Esophagus muscularis mucosa (tissue), 4 donors: ENCODE data around the gene LHPP. TPM values are rescaled to one million over a fixed set of nuclear protein-coding genes. Genes with fewer than 3 reads are reported as not detected.
A peak's percentile ranks its signal among the peaks of the same experiment; 100 is the strongest.

Experiments used
- DNase-seq: peaks from one replicate; pipeline ENCODE4 v3.0.0-alpha.2; 2017; ENCODE audit errors: extremely low spot score
- H3K27ac ChIP-seq, 4 donors: fragments of 200-600 bp; sonication (generic); replicated peaks in 1 of 4; 1 replicate in 3 of 4; 2 replicates in 1 of 4; pipeline ENCODE4 v1.5.1; 2016 to 2019; ENCODE audit warnings: mild to moderate bottlenecking in 1 of 4
- H3K27me3 ChIP-seq, 4 donors: fragments of 200-600 bp; sonication (generic); one replicate each; pipeline versions ENCODE4 v1.5.1 to v1.6.0; 2016 to 2019
- H3K36me3 ChIP-seq, 4 donors: fragments of 200-600 bp; sonication (generic); one replicate each; pipeline ENCODE4 v1.5.1; 2016 to 2019
- H3K4me1 ChIP-seq, 4 donors: fragments of 200-600 bp; sonication (generic); one replicate each; pipeline ENCODE4 v1.5.1; 2016 to 2019
- H3K4me3 ChIP-seq, 4 donors: fragments of 200-600 bp; sonication (generic); 1 replicate in 2 of 4; 2 replicates in 2 of 4; pipeline ENCODE4 v1.5.1; 2016 to 2019; ENCODE audit warnings: mild to moderate bottlenecking in 4 of 4, moderate library complexity in 1 of 4
- H3K9me3 ChIP-seq, 4 donors: fragments of 200-600 bp; sonication (generic); 1 replicate in 3 of 4; 2 replicates in 1 of 4; pipeline ENCODE4 v1.5.1; 2016 to 2019
- CTCF ChIP-seq, 3 experiments: fragments of 200-600 bp in 2 of 3; fragments of 450-650 bp in 1 of 3; sonication (generic) in 2 of 3; IDR thresholded peaks; one replicate each; pipeline ENCODE4 v1.5.1; 2017 to 2019; ENCODE audit warnings: antibody characterized with exemption in 3 of 3, mild to moderate bottlenecking in 2 of 3, moderate library complexity in 1 of 3
- EP300 ChIP-seq: sonication (generic); formaldehyde crosslinking; IDR thresholded peaks from one replicate; pipeline ENCODE4 v1.6.1; 2017; ENCODE audit warnings: antibody characterized with exemption
- POLR2A ChIP-seq: fragments of 450-650 bp; IDR thresholded peaks from one replicate; pipeline ENCODE4 v1.6.1; 2017; ENCODE audit warnings: antibody characterized with exemption, moderate library complexity, mild to moderate bottlenecking, low read depth
- POLR2AphosphoS5 ChIP-seq, 2 donors: sonication (generic); formaldehyde crosslinking; IDR thresholded peaks; one replicate each; pipeline ENCODE4 v1.6.1; 2017; ENCODE audit warnings: antibody characterized with exemption in 2 of 2
- WGBS: methylation state at CpG from one replicate; pipeline ENCODE4 v1.1.5; 2018; 5-methylcytosine and 5-hydroxymethylcytosine counted together
- intact Hi-C: fragments of 100-400 bp; cut with DNase I; formaldehyde crosslinking; loops from one replicate; pipeline ENCODE4 v1.15.1; 2023
- total RNA-seq, 4 donors: library from RNA; depleted of rRNA; stranded (reverse); fragments of >200 nt; gene quantifications; one replicate each; pipeline versions ENCODE4 v1.1.0 to v1.2.1, GENCODE V29; 2016

LHPP gene
- total RNA-seq, 4 donors from 2014 or later, result 10.8 to 20.9 (median 15.7) TPM

- H3K27ac ChIP-seq, result peak overlapping the region in 1 of 4 donors; percentile 75
- DNase-seq, result no peak
- H3K27me3 ChIP-seq, result no peaks in the 10 kb centered on the region
- H3K4me1 ChIP-seq, result peaks cover 92 to 100% (median 98%) of the 10 kb centered on the region in 4 donors
- no peaks in the 10 kb centered on the region for H3K36me3 ChIP-seq
- H3K4me3 ChIP-seq, result no peak overlapping the region
- TF ChIP-seq CTCF (IDR thresholded peaks at IDR 0.05) (no peak), POLR2A (no peak), POLR2AphosphoS5 (IDR thresholded peaks at IDR 0.05) (no peak), EP300 (no peak)
- intact Hi-C loops, result loop anchor here (5.0 kb wide), 2 partner anchors 82 to 97 kb away; partner anchors contain the start of gene FAM53B
- WGBS, result 100% methylated on average over 2 of the region's 10 CpGs
- H3K9me3 ChIP-seq, result no peaks in the 10 kb centered on the region
Measured at GRCh38 chr10:124644771-124645415, 183.3 kb downstream of the LHPP start.

GRCh38 chr10:124645467-124646095, 184.0 kb downstream of the LHPP start:
- Histone ChIP-seq H3K36me3 (no peaks in the 10 kb centered on the region), H3K9me3 (no peaks in the 10 kb centered on the region), H3K27me3 (no peaks in the 10 kb centered on the region), H3K4me3 (no peak overlapping the region), H3K27ac (peak overlapping the region; percentile 44 to 76 (median 64)), H3K4me1 (peaks cover 91 to 100% (median 96%) of the 10 kb centered on the region in 4 donors)
- TF ChIP-seq CTCF (IDR thresholded peaks at IDR 0.05) (no peak), EP300 (no peak), POLR2AphosphoS5 (IDR thresholded peaks at IDR 0.05) (no peak), POLR2A (no peak)
- DNase-seq, result no peak
- WGBS, result 91% methylated on average over 12 of the region's 13 CpGs
- intact Hi-C loops, result loop anchor here (5.0 kb wide), 2 partner anchors 82 to 97 kb away; partner anchors contain the start of gene FAM53B

- Histone ChIP-seq H3K27me3 (no peaks in the 10 kb centered on the region), H3K36me3 (no peaks in the 10 kb centered on the region), H3K4me1 (peaks cover 81 to 98% (median 93%) of the 10 kb centered on the region in 4 donors), H3K4me3 (no peak overlapping the region), H3K9me3 (no peaks in the 10 kb centered on the region), H3K27ac (peak overlapping the region; percentile 44 to 76 (median 64))
- no peak for TF ChIP-seq POLR2A
- no peak for TF ChIP-seq CTCF (IDR thresholded peaks at IDR 0.05)
- no peak for TF ChIP-seq EP300
- TF ChIP-seq POLR2AphosphoS5 (IDR thresholded peaks at IDR 0.05), result no peak
- WGBS, result 80% methylated on average over 19 of the region's 19 CpGs
- DNase-seq, result no peak
- intact Hi-C loops, result loop anchor here (5.0 kb wide), 2 partner anchors 81 to 96 kb away; partner anchors contain the start of gene FAM53B
Measured at GRCh38 chr10:124646483-124647352, 185.1 kb downstream of the LHPP start.

- TF ChIP-seq EP300, result no peak
- TF ChIP-seq CTCF (IDR thresholded peaks at IDR 0.05), result peak in 2 of 3 experiments; percentile 5 to 26
- TF ChIP-seq POLR2AphosphoS5 (IDR thresholded peaks at IDR 0.05), result peak in 1 of 2 donors; percentile 47
- no peak for TF ChIP-seq POLR2A
- intact Hi-C loops, result loop anchor here (5.0 kb wide), 2 partner anchors 80 to 95 kb away; partner anchors contain the start of gene FAM53B
- WGBS, result 71% methylated on average over 8 of the region's 9 CpGs
- H3K4me3 ChIP-seq, result no peak overlapping the region
- no peaks in the 10 kb centered on the region for H3K27me3 ChIP-seq
- no peak for DNase-seq
- H3K9me3 ChIP-seq, result no peaks in the 10 kb centered on the region
- H3K36me3 ChIP-seq, result no peaks in the 10 kb centered on the region
- H3K27ac ChIP-seq, result peak overlapping the region; percentile 39 to 76 (median 72)
- peaks cover 72 to 97% (median 91%) of the 10 kb centered on the region in 4 donors for H3K4me1 ChIP-seq
Measured at GRCh38 chr10:124647421-124648130, 186.0 kb downstream of the LHPP start.
